ENCODE results near the gene STK38. TPM values are rescaled to one million over a fixed set of nuclear protein-coding genes. Genes with fewer than 3 reads are reported as not detected.
"Not testable (repeated sequence)": the region's sequence is repeated elsewhere in the genome, so short reads cannot be mapped to it uniquely, and the experiment has no call there.

Gene STK38
- total and polyA plus RNA-seq, 2 of the 4 experiments (the other 2 are of a cell fraction) = 10.6 to 19.7 TPM

DNA sequence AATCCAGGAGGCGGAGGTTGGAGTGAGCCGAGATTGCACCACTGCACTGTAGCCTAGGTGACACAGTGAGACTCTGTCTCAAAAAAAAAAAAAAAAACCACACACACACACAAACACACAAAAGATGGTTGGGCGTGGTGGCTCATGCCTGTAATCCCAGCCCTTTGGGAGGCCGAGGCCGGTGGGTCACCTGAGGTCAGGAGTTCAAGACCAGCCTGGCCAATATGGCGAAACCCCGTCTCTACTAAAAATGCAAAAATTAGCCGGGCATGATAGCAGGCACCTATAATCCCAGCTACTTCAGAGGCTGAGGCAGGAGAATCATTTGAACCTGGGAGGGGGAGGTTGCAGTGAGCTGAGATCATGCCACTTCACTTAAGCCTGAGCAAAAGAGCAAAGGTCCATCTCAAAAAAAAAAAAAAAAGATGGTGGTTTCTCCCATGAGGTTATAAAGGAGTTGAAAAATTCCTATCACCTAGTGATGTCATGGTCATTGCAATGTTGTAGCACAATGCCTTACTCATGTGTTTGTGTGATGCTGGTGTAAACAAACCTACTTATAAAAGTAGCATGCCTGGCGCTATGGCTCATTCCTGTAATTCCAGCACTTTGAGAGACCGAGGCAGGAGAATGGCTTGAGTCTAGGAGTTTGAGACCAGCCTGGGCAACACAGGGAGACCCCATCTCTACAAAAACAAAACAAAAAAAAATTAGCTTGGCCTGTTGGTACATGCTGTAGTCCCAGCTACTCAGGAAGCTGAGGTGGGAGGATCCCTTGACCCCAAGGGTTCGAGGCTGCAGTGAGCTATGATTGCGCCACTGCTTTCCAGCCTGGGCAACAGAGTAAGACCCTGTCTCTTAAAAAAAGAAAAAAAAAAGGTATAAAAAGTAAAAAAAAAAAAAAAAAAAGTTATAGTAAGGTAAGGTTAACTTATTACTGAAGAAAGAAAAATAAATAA, 25.4 kb upstream of the STK38 start:
- in situ Hi-C loops (cut with MboI; ENCODE audit: low sequenced_read_pairs); H3K9ac ChIP-seq (ENCODE audit: low read depth, low read length); POLR2A ChIA-PET (ENCODE audit: unreplicated experiment): not testable (repeated sequence)

More for the DNA sequence above, 25.4 kb upstream of the STK38 start:
- H3K18ac ChIP-seq (ENCODE audit: low read depth, low read length); H3K4me3 ChIP-seq (ENCODE audit: insufficient read depth, low read depth, low read length); H3K4me1 ChIP-seq (ENCODE audit: control insufficient read depth, insufficient read depth, low read length); H3K27me3 ChIP-seq (ENCODE audit: control insufficient read depth, insufficient read depth, low read length); H3K14ac ChIP-seq (replicated peaks; ENCODE audit: low read depth, low read length); H3K27ac ChIP-seq (ENCODE audit: insufficient read depth, low read length); H2AK9ac ChIP-seq (replicated peaks; ENCODE audit: low read depth, low read length, poor library complexity); H3K23ac ChIP-seq (ENCODE audit: low read depth, low read length); H4K5ac ChIP-seq (ENCODE audit: low read depth, low read length); H4K20me1 ChIP-seq (ENCODE audit: insufficient read depth, low read length); H3K79me1 ChIP-seq (ENCODE audit: low read depth in 1 of 2, low read length in 2 of 2); H3K4me2 ChIP-seq (ENCODE audit: low read depth, low read length); BruUV-seq (replicated peaks); H3K9me1 ChIP-seq (ENCODE audit: insufficient read depth, low read length); CTCF ChIA-PET; H3K9me3 ChIP-seq (ENCODE audit: control insufficient read depth, insufficient read depth, low read length); H2AFZ ChIP-seq (replicated peaks; ENCODE audit: low read length, poor library complexity); H3K56ac ChIP-seq (ENCODE audit: extremely low read depth, insufficient read depth, low read length); dilution Hi-C loops (cut with HindIII; ENCODE audit: low sequenced_read_pairs, unreplicated experiment); intact Hi-C loops (cut with micrococcal nuclease); H3K36me3 ChIP-seq (ENCODE audit: control insufficient read depth, insufficient read depth, low read length): not testable (repeated sequence)
- Histone ChIP-seq H2BK5ac (ENCODE audit: low read depth, low read length, poor library complexity, severe bottlenecking) (peak overlapping the region; percentile 50), H2BK20ac (ENCODE audit: low read depth, low read length) (peak overlapping the region; percentile 41), H2BK15ac (ENCODE audit: low read depth, low read length) (0 out of 3 replicates have a peak overlapping the region, but pooled peaks have one; percentile 44), H3K4ac (ENCODE audit: low read depth, low read length) (peak overlapping the region; percentile 73), H4K8ac (ENCODE audit: low read depth in 2 of 2, low read length in 2 of 2) (peak overlapping the region in 1 of 2 experiments; percentile 60; a peak in 1 of 4 replicates), H4K91ac (ENCODE audit: insufficient read depth, low read depth, low read length) (peak overlapping the region; percentile 73), H2AK5ac (ENCODE audit: low read depth, low read length) (peak overlapping the region; percentile 28; the same call in 1 of the 2 replicates), H2BK120ac (ENCODE audit: low read depth, low read length) (peak overlapping the region; percentile 63; the same call in 1 of the 2 replicates)
- DNase-seq = peak; percentile 86
- peak; percentile 50 for ATAC-seq (ENCODE audit: low read depth)
- WGBS, 2 experiments (ENCODE audit: extremely low coverage in 2 of 2, insufficient read length in 1 of 2) = no CpG with 5 or more reads among the region's 12 CpGs
- TF ChIP-seq FOS (IDR thresholded peaks at IDR 0.05; ENCODE audit: low read depth, low read length) (peak; percentile 30; the same call in 1 of the 2 replicates), CEBPB (IDR thresholded peaks at IDR 0.05; ENCODE audit: low read depth, low read length) (peak; percentile 52; the same call in 1 of the 2 replicates)
